Measurements from ENCODE around the gene MSLN.

The MSLN gene

GRCh38 chr16:724188-725040 lies 36.1 kb upstream of the MSLN start:
- DNase-seq: no peak

- DNase-seq: no peak
Observed at GRCh38 chr16:725041-725376, 35.5 kb upstream of the MSLN start.

- no peak for DNase-seq
Observed at GRCh38 chr16:725463-726187, 34.9 kb upstream of the MSLN start.

- no peak for DNase-seq
Observed at GRCh38 chr16:726188-726437, 34.4 kb upstream of the MSLN start.

GRCh38 chr16:726438-727290 lies 33.9 kb upstream of the MSLN start, which contains the start of the genes CCDC78 and HAGHL:
Gene CCDC78, minus strand, starts transcription at chr16:726443. Its CDS starts 76 bp downstream, at chr16:726367.
Gene HAGHL, plus strand, starts transcription at chr16:727106. Its CDS starts 404 bp downstream, at chr16:727510.
- peak; percentile 88 for DNase-seq

GRCh38 chr16:727291-727977 lies 33.1 kb upstream of the MSLN start:
- DNase-seq: no peak

GRCh38 chr16:728131-728889 lies 32.2 kb upstream of the MSLN start:
- DNase-seq: no peak

- DNase-seq: no peak
Observed at GRCh38 chr16:728890-729744, 31.4 kb upstream of the MSLN start.

GRCh38 chr16:729768-730665 lies 30.5 kb upstream of the MSLN start:
- DNase-seq: peak; percentile 6

GRCh38 chr16:730666-731509 lies 29.6 kb upstream of the MSLN start:
- peak; percentile 6 for DNase-seq

- no peak for DNase-seq
Observed at GRCh38 chr16:732332-732731, 28.2 kb upstream of the MSLN start.

- peak; percentile 41 for DNase-seq
Observed at GRCh38 chr16:732936-733335, 27.6 kb upstream of the MSLN start.

GRCh38 chr16:733382-734207 lies 26.9 kb upstream of the MSLN start:
- DNase-seq: peak; percentile 66

GRCh38 chr16:734208-734980 lies 26.1 kb upstream of the MSLN start:
- DNase-seq: peak; percentile 1

- peak; percentile 4 for DNase-seq
Observed at GRCh38 chr16:734981-735881, 25.3 kb upstream of the MSLN start.

GRCh38 chr16:735982-736453 lies 24.5 kb upstream of the MSLN start:
- peak; percentile 1 for DNase-seq
